ENCODE results near the gene CASTOR1. TPM values are rescaled to one million over a fixed set of nuclear protein-coding genes. Genes with fewer than 3 reads are reported as not detected.

The CASTOR1 gene
- total and polyA plus RNA-seq, 7 donors, result 5.3 to 15.0 (median 9.2) TPM; not detected in 1

GRCh38 chr22:30251711-30252110 is 37.6 kb downstream of the CASTOR1 start:
- no peak for TF ChIP-seq EP300 (IDR thresholded peaks at IDR 0.05)
- TF ChIP-seq POLR2AphosphoS5 (IDR thresholded peaks at IDR 0.05), result no peak
- TF ChIP-seq POLR2A (IDR thresholded peaks at IDR 0.05), result no peak
- TF ChIP-seq CTCF (IDR thresholded peaks at IDR 0.05), result no peak
- 84 to 86% methylated on average over 10 of the region's 10 CpGs for WGBS, 2 donors
- intact Hi-C loops (cut with DNase I), result no loop called here
- Histone ChIP-seq H3K36me3 (no peaks in the 10 kb centered on the region), H3K27ac (no peak overlapping the region), H3K27me3 (peaks cover 0 to 27% (median 4%) of the 10 kb centered on the region in 3 donors), H3K9me3 (no peaks in the 10 kb centered on the region), H3K4me1 (peaks cover 0 to 33% (median 28%) of the 10 kb centered on the region in 4 donors), H3K4me3 (no peak overlapping the region)
- no peak for DNase-seq

DNA sequence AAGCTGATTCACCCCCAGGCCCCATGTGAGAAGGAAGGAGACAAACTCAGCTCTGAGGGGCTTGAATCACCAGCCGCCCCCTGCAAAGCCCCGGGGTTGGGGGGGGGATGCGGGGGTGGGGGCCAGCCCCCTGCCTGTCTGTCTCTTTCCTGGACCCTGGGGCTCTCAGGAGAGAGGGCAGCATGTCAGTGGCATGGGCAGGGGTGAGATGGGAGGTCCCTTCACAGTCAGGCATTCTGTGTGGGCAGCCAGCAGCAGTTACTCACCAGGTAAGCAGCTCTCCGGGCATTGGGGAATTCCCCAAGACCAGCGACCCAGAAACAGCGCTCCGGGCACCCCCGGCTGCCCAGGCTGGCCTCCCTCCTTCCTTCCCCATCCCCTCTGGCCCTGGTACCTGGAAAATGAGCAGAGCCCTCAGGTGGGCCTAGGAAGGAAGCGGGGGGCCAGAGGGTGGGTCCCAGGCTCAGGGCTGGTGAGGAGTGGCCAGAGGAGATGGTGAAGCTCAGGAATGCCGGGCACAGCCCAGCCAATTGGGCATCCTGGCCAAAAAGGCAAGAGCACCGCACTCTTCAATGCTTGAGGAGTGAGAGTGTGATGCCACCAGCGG is 38.5 kb downstream of the CASTOR1 start:
- Histone ChIP-seq H3K4me3 (no peak overlapping the region), H3K9me3 (no peaks in the 10 kb centered on the region)

DNA sequence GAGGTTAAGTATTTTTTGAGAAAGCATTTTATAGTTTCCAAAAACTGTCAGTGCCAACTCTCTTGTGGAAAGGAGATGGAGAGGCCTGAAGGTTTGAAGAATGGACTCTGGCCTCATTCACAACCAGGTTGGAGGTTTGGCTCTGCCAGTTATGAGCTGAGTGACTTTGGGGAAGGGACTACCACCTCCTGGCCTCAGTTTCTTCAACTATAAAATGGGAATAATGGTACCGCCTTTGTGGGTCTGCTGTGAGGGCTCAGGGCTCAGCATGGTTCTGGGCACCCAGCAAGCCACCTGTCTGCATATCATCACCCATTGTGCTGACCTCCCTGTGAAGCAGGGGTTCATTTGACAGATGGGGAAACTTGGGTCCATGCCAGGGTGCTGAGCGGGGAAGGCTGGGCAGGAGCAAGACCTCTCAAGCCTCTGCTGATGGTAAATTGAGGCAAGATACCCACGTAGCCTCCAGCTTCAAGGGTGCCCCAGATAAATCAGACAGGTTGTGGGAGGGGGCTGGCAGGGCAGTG is 39.2 kb downstream of the CASTOR1 start:
- TF ChIP-seq POLR2AphosphoS5 (IDR thresholded peaks at IDR 0.05) (no peak), EP300 (IDR thresholded peaks at IDR 0.05) (no peak), POLR2A (IDR thresholded peaks at IDR 0.05) (no peak), CTCF (IDR thresholded peaks at IDR 0.05) (no peak)
- Histone ChIP-seq H3K36me3 (no peaks in the 10 kb centered on the region), H3K9me3 (no peaks in the 10 kb centered on the region), H3K27ac (no peak overlapping the region), H3K27me3 (peaks cover 0 to 43% (median 21%) of the 10 kb centered on the region in 3 donors), H3K4me3 (no peak overlapping the region), H3K4me1 (peaks cover 0 to 38% (median 32%) of the 10 kb centered on the region in 4 donors)
- WGBS, 2 donors, result 92 to 96% methylated on average over 3 of the region's 3 CpGs
- DNase-seq, result no peak
- intact Hi-C loops (cut with DNase I), result no loop called here

More for the DNA sequence above, 38.5 kb downstream of the CASTOR1 start:
- peaks cover 0 to 37% (median 31%) of the 10 kb centered on the region in 4 donors for H3K4me1 ChIP-seq
- TF ChIP-seq CTCF (IDR thresholded peaks at IDR 0.05) (no peak), POLR2A (IDR thresholded peaks at IDR 0.05) (no peak), POLR2AphosphoS5 (IDR thresholded peaks at IDR 0.05) (no peak), EP300 (IDR thresholded peaks at IDR 0.05) (no peak)
- intact Hi-C loops (cut with DNase I), result no loop called here
- no peak overlapping the region for H3K27ac ChIP-seq
- 57 to 67% methylated on average over 12 of the region's 12 CpGs for WGBS, 2 donors
- peaks cover 0 to 36% (median 14%) of the 10 kb centered on the region in 3 donors for H3K27me3 ChIP-seq
- DNase-seq, result no peak
- H3K36me3 ChIP-seq, result no peaks in the 10 kb centered on the region

DNA sequence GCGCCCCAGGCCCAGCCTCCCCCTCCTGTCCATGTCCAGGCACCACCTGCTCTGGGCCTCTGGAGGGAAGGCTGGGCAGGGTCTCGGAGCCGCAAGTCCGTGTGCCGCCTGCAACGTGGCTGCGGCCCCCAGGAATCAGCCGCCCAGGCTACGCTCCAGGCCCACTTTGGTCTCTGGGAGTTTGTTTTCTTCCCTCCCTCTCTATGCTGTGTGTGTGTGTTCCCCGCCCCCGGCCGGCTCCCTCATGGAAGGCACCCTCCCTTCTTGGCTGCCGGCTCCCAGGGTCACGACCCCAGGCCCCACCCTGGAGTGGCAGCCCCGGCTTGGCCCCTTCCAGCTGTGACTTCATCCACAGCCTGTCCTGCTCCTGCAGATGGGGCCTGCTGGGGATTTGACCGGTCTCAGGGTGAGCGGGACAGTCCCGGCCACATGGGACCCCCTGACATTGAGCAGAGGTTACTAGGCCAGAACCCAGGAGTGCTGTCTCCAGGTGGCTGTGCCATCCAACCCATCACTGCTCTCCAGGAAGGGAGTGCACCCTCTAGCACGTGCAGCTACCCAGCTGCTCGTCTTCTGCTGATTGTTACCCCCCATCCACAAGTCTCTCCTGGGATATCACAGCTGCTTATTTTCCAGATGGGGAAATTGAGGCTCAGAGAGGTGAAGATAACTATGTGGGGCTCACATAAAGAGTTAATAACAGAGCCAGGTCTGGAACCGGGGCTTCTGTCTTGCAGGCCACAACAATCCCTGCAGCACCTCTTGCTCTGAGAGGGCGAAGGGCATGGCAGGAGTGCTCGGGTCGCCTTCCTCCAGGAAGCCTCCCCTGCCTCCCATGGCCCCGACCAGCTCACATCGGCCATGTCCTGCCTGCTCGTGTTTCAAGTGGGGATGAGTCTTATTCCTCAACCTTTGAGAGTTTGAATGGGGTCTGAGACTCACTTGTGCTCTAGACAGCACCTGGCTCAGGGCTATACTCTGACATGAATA is 40.0 kb downstream of the CASTOR1 start:
- intact Hi-C loops (cut with DNase I), result loop anchor here (5.0 kb wide), 1 partner anchor 52 kb away; no protein-coding TSS in a partner anchor
- Histone ChIP-seq H3K4me3 (no peak overlapping the region), H3K9me3 (no peaks in the 10 kb centered on the region), H3K27me3 (peaks cover 5 to 51% (median 24%) of the 10 kb centered on the region in 3 donors), H3K4me1 (peaks cover 0 to 38% (median 32%) of the 10 kb centered on the region in 4 donors), H3K36me3 (no peaks in the 10 kb centered on the region), H3K27ac (peak overlapping the region in 1 of 4 donors; percentile 32)
- DNase-seq, result peak; percentile 79
- 66 to 76% methylated on average over 27 of the region's 27 CpGs for WGBS, 2 donors
- no peak for TF ChIP-seq POLR2AphosphoS5 (IDR thresholded peaks at IDR 0.05)
- TF ChIP-seq CTCF (IDR thresholded peaks at IDR 0.05), result no peak
- TF ChIP-seq EP300 (IDR thresholded peaks at IDR 0.05), result no peak
- no peak for TF ChIP-seq POLR2A (IDR thresholded peaks at IDR 0.05)

Measured in sigmoid colon (tissue), 7 donors.